ENCODE results near the gene OR52N5.

DNA sequence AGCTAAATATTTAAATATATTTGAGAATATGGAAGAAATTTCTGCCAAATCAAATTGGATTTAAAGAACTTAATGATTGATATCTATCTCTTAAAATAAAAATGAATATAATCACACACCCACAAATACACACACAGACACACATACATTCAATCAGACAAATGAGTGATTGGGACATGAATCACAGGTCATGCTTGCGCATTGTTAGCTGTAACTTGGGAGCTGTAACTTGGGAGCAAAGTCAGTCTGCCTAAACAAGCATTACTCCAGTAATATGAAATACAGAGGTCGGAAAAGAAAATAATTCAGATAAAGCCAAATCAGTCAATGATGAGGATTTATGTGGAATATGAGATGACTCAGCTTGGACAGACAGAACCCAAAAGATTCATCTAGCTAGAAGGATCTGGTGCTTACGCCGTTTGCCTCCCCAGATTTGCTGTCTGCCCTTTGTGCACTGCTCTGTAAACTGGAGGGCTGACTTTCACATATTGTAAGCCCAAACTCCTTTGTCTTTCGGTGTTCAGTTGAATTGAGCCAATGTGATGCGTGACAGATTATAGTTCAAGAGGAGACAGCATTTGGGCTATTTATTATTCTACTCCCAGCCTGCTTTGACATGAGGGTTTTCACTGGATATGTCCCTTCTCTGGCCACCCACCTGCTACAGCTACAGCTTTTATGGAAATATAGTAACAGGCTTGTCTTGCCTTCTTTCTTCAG, 45.3 kb downstream of the OR52N5 start:
- TF ChIP-seq CTCF (IDR thresholded peaks at IDR 0.05; ENCODE audit: low read depth, low read length), result no peak
- TF ChIP-seq EZH2phosphoT487 (IDR thresholded peaks at IDR 0.05; ENCODE audit: low read depth), result no peak
